Activated CD8-positive, alpha-beta memory T cell treated with anti-CD3 and anti-CD28 coated beads for 36 hours (primary cell): ENCODE data around the gene AADAT. TPM values are rescaled to one million over a fixed set of nuclear protein-coding genes. Genes with fewer than 3 reads are reported as not detected.

ENCODE experiments used
- CTCF ChIA-PET: fragments of 350-600 bp; sonication (Branson Sonifier 250); formaldehyde crosslinking; loops from one replicate; lab custom pipeline; 2021; ENCODE audit warnings: antibody characterized with exemption; lab: Charles Lee
- POLR2A ChIA-PET: fragments of 350-600 bp; sonication (Branson Sonifier 250); formaldehyde crosslinking; loops from one replicate; lab custom pipeline; 2021; ENCODE audit warnings: antibody characterized with exemption; lab: Charles Lee
- total RNA-seq, 2 experiments: library from RNA; stranded (reverse); gene quantifications; one replicate each; pipeline ENCODE4 v1.2.3, GENCODE V29; 2021

The AADAT gene
- total RNA-seq, 2 experiments from 2014 or later, result 0.19 TPM; not detected in 1

- ChIA-PET CTCF (interaction anchor here (0.7 kb wide), 1 partner anchor 9 kb away, joined by 3 read pairs; no protein-coding TSS in a partner anchor), POLR2A (no interaction called here)
Measured at GRCh38 chr4:170038232-170038631, 51.5 kb downstream of the AADAT start.

- POLR2A ChIA-PET, result no interaction called here
- CTCF ChIA-PET, result interaction anchor here (0.7 kb wide), 1 partner anchor 8 kb away, joined by 3 read pairs; no protein-coding TSS in a partner anchor
Measured at GRCh38 chr4:170037481-170037880, 52.3 kb downstream of the AADAT start.

GRCh38 chr4:170035845-170036244 is 53.9 kb downstream of the AADAT start:
- CTCF ChIA-PET, result no interaction called here
- POLR2A ChIA-PET, result no interaction called here

- POLR2A ChIA-PET, result no interaction called here
- CTCF ChIA-PET, result no interaction called here
Measured at GRCh38 chr4:170035231-170035630, 54.5 kb downstream of the AADAT start.

GRCh38 chr4:170033999-170034398 is 55.8 kb downstream of the AADAT start:
- ChIA-PET CTCF (no interaction called here), POLR2A (no interaction called here)

GRCh38 chr4:170030121-170030520 is 59.6 kb downstream of the AADAT start:
- ChIA-PET CTCF (no interaction called here), POLR2A (no interaction called here)

GRCh38 chr4:170027181-170027829 is 62.5 kb downstream of the AADAT start:
- ChIA-PET CTCF (interaction anchor here (1.1 kb wide), 1 partner anchor 217 kb away, joined by 3 read pairs; no protein-coding TSS in a partner anchor), POLR2A (interaction anchor here (0.7 to 0.9 kb wide), 2 partner anchors 24 to 377 kb away, joined by 3 to 10 read pairs; no protein-coding TSS in a partner anchor)

GRCh38 chr4:170026253-170027021 is 63.3 kb downstream of the AADAT start, which contains the start of gene MFAP3L:
TSS of gene MFAP3L (minus strand) at chr4:170026395. CDS start at chr4:170005877, 20,518 bp downstream.
- ChIA-PET CTCF (interaction anchor here (0.6 to 1.1 kb wide), 2 partner anchors 216 to 1032 kb away, joined by 3 read pairs; no protein-coding TSS in a partner anchor), POLR2A (interaction anchor here (0.7 to 0.9 kb wide), 2 partner anchors 23 to 376 kb away, joined by 3 to 10 read pairs; no protein-coding TSS in a partner anchor)

- POLR2A ChIA-PET, result no interaction called here
Measured at GRCh38 chr4:170025523-170026252, 64.1 kb downstream of the AADAT start.

GRCh38 chr4:170022211-170022610 is 67.5 kb downstream of the AADAT start:
- CTCF ChIA-PET, result no interaction called here
- POLR2A ChIA-PET, result no interaction called here

More at GRCh38 chr4:170025523-170026252, 64.1 kb downstream of the AADAT start:
- CTCF ChIA-PET, result interaction anchor here (0.6 to 1.6 kb wide), 2 partner anchors 22 to 1031 kb away, joined by 3 read pairs; no protein-coding TSS in a partner anchor

GRCh38 chr4:170017252-170017651 is 72.5 kb downstream of the AADAT start:
- CTCF ChIA-PET, result no interaction called here
- POLR2A ChIA-PET, result no interaction called here

GRCh38 chr4:170015285-170015684 is 74.5 kb downstream of the AADAT start:
- CTCF ChIA-PET, result no interaction called here
- POLR2A ChIA-PET, result no interaction called here

- CTCF ChIA-PET, result no interaction called here
- POLR2A ChIA-PET, result no interaction called here
Measured at GRCh38 chr4:170014359-170015011, 75.3 kb downstream of the AADAT start.

GRCh38 chr4:170012629-170012958 is 77.2 kb downstream of the AADAT start:
- CTCF ChIA-PET, result no interaction called here
- POLR2A ChIA-PET, result no interaction called here

- ChIA-PET CTCF (no interaction called here), POLR2A (no interaction called here)
Measured at GRCh38 chr4:170011921-170012628, 77.7 kb downstream of the AADAT start.
